ENCODE measurements around the gene RPP30. TPM values are rescaled to one million over a fixed set of nuclear protein-coding genes. Genes with fewer than 3 reads are reported as not detected.

The RPP30 gene
- total and polyA plus RNA-seq, 2 experiments from 2014 or later, result 89.7 to 142 TPM

DNA sequence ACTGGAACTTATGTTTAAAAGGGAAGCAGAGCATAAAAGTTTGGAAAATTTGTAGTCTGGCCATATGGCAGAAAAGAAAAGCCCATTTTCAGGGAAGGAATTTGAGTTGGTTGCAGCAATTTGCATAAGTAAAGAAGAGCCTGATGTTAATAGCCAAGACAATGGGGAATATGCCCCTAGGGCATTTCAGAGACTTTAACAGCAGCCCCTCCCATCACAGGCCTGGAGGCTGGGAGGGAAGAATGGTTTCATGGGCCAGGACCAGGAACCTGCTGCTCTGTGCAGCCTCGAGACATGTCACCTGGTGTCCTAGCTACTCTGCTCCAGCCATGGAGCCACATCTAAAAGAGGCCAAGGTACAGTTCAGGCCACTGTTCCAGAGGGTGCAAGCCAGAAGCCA, 49.3 kb upstream of the RPP30 start (continued):
- TF ChIP-seq, protein P1, sequence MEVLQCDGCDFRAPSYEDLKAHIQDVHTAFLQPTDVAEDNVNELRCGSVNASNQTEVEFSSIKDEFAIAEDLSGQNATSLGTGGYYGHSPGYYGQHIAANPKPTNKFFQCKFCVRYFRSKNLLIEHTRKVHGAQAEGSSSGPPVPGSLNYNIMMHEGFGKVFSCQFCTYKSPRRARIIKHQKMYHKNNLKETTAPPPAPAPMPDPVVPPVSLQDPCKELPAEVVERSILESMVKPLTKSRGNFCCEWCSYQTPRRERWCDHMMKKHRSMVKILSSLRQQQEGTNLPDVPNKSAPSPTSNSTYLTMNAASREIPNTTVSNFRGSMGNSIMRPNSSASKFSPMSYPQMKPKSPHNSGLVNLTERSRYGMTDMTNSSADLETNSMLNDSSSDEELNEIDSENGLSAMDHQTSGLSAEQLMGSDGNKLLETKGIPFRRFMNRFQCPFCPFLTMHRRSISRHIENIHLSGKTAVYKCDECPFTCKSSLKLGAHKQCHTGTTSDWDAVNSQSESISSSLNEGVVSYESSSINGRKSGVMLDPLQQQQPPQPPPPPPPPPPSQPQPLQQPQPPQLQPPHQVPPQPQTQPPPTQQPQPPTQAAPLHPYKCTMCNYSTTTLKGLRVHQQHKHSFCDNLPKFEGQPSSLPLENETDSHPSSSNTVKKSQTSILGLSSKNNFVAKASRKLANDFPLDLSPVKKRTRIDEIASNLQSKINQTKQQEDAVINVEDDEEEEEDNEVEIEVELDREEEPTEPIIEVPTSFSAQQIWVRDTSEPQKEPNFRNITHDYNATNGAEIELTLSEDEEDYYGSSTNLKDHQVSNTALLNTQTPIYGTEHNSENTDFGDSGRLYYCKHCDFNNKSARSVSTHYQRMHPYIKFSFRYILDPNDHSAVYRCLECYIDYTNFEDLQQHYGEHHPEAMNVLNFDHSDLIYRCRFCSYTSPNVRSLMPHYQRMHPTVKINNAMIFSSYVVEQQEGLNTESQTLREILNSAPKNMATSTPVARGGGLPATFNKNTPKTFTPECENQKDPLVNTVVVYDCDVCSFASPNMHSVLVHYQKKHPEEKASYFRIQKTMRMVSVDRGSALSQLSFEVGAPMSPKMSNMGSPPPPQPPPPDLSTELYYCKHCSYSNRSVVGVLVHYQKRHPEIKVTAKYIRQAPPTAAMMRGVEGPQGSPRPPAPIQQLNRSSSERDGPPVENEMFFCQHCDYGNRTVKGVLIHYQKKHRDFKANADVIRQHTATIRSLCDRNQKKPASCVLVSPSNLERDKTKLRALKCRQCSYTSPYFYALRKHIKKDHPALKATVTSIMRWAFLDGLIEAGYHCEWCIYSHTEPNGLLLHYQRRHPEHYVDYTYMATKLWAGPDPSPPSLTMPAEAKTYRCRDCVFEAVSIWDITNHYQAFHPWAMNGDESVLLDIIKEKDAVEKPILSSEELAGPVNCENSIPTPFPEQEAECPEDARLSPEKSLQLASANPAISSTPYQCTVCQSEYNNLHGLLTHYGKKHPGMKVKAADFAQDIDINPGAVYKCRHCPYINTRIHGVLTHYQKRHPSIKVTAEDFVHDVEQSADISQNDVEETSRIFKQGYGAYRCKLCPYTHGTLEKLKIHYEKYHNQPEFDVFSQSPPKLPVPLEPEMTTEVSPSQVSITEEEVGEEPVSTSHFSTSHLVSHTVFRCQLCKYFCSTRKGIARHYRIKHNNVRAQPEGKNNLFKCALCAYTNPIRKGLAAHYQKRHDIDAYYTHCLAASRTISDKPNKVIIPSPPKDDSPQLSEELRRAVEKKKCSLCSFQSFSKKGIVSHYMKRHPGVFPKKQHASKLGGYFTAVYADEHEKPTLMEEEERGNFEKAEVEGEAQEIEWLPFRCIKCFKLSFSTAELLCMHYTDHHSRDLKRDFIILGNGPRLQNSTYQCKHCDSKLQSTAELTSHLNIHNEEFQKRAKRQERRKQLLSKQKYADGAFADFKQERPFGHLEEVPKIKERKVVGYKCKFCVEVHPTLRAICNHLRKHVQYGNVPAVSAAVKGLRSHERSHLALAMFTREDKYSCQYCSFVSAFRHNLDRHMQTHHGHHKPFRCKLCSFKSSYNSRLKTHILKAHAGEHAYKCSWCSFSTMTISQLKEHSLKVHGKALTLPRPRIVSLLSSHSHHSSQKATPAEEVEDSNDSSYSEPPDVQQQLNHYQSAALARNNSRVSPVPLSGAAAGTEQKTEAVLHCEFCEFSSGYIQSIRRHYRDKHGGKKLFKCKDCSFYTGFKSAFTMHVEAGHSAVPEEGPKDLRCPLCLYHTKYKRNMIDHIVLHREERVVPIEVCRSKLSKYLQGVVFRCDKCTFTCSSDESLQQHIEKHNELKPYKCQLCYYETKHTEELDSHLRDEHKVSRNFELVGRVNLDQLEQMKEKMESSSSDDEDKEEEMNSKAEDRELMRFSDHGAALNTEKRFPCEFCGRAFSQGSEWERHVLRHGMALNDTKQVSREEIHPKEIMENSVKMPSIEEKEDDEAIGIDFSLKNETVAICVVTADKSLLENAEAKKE (CRISPR knock-in tag; IDR thresholded peaks at IDR 0.05), result no peak
- TF ChIP-seq, protein P2, sequence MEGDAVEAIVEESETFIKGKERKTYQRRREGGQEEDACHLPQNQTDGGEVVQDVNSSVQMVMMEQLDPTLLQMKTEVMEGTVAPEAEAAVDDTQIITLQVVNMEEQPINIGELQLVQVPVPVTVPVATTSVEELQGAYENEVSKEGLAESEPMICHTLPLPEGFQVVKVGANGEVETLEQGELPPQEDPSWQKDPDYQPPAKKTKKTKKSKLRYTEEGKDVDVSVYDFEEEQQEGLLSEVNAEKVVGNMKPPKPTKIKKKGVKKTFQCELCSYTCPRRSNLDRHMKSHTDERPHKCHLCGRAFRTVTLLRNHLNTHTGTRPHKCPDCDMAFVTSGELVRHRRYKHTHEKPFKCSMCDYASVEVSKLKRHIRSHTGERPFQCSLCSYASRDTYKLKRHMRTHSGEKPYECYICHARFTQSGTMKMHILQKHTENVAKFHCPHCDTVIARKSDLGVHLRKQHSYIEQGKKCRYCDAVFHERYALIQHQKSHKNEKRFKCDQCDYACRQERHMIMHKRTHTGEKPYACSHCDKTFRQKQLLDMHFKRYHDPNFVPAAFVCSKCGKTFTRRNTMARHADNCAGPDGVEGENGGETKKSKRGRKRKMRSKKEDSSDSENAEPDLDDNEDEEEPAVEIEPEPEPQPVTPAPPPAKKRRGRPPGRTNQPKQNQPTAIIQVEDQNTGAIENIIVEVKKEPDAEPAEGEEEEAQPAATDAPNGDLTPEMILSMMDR (conservative IDR thresholded peaks at IDR 0.05; ENCODE audit: low read depth in 2 of 2), result no peak
- TF ChIP-seq ZNF114 (CRISPR knock-in tag; IDR thresholded peaks at IDR 0.05), result no peak
- TF ChIP-seq EZH2 (IDR thresholded peaks at IDR 0.05; ENCODE audit: low read depth, unreplicated experiment), result no peak

DNA sequence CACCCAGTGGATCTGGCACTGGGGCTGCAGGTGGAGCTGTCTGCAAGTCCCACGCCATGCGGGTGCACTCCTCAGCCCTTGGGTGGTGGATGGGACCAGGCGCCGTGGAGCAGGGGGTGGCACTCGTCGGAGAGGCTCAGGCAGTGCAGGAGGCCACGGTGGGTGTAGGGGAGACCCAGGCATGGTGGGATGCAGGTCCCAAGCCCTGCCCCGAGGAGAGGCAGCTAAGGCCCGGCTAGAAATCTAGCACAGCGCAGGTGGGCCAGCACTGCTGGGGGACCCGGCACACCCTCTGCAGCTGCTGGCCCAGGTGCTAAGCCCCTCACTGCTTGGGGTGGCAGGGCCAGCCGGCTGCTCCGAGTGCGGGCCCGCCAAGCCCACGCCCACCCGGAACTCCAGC, 39.7 kb upstream of the RPP30 start:
- Histone ChIP-seq H3K27ac (ENCODE audit: low read depth) (no peak overlapping the region), H3F3A (replicated peaks; ENCODE audit: low read depth) (no peaks in the 10 kb centered on the region), H3K4me2 (no peak overlapping the region), H3K9me2 (ENCODE audit: insufficient read depth) (peaks cover 2% of the 10 kb centered on the region; the same call in 1 of the 2 replicates), H3K4me3 (no peak overlapping the region), H3K4me1 (ENCODE audit: insufficient read depth) (no peaks in the 10 kb centered on the region), H2AFZ (no peak overlapping the region), H4K20me1 (replicated peaks; ENCODE audit: insufficient read depth) (no peaks in the 10 kb centered on the region; the same call in 1 of the 2 replicates), H3K36me3 (ENCODE audit: insufficient read depth) (no peaks in the 10 kb centered on the region; the same call in 1 of the 2 replicates), H3K27me3 (ENCODE audit: insufficient read depth) (no peaks in the 10 kb centered on the region), H3K79me2 (replicated peaks; ENCODE audit: insufficient read depth) (peaks cover 94% of the 10 kb centered on the region)
- TF ChIP-seq EZH2phosphoT487 (IDR thresholded peaks at IDR 0.05; ENCODE audit: unreplicated experiment), result no peak
- no peak for TF ChIP-seq CREB1 (CRISPR knock-in tag; IDR thresholded peaks at IDR 0.05; ENCODE audit: low read depth)
- TF ChIP-seq, protein P3, sequence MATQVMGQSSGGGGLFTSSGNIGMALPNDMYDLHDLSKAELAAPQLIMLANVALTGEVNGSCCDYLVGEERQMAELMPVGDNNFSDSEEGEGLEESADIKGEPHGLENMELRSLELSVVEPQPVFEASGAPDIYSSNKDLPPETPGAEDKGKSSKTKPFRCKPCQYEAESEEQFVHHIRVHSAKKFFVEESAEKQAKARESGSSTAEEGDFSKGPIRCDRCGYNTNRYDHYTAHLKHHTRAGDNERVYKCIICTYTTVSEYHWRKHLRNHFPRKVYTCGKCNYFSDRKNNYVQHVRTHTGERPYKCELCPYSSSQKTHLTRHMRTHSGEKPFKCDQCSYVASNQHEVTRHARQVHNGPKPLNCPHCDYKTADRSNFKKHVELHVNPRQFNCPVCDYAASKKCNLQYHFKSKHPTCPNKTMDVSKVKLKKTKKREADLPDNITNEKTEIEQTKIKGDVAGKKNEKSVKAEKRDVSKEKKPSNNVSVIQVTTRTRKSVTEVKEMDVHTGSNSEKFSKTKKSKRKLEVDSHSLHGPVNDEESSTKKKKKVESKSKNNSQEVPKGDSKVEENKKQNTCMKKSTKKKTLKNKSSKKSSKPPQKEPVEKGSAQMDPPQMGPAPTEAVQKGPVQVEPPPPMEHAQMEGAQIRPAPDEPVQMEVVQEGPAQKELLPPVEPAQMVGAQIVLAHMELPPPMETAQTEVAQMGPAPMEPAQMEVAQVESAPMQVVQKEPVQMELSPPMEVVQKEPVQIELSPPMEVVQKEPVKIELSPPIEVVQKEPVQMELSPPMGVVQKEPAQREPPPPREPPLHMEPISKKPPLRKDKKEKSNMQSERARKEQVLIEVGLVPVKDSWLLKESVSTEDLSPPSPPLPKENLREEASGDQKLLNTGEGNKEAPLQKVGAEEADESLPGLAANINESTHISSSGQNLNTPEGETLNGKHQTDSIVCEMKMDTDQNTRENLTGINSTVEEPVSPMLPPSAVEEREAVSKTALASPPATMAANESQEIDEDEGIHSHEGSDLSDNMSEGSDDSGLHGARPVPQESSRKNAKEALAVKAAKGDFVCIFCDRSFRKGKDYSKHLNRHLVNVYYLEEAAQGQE (IDR thresholded peaks at IDR 0.05; ENCODE audit: unreplicated experiment), result no peak
- TF ChIP-seq, protein P2 (conservative IDR thresholded peaks at IDR 0.05; ENCODE audit: low read depth in 2 of 2), result no peak
- TF ChIP-seq NANOG (IDR thresholded peaks at IDR 0.05; ENCODE audit: borderline replicate concordance), result no peak
- TF ChIP-seq EZH2 (IDR thresholded peaks at IDR 0.05; ENCODE audit: low read depth, unreplicated experiment), result no peak
- TF ChIP-seq JUNB (IDR thresholded peaks at IDR 0.05; ENCODE audit: unreplicated experiment), result no peak
- no peak for TF ChIP-seq STAT1 (IDR thresholded peaks at IDR 0.05; ENCODE audit: unreplicated experiment)
- Mint-ChIP-seq H3K4me3 (no peak overlapping the region), H3K27ac (no peak overlapping the region), H3K36me3 (ENCODE audit: low read depth) (peaks cover 48% of the 10 kb centered on the region), H3K9me3 (peaks cover 19% of the 10 kb centered on the region), H3K27me3 (ENCODE audit: insufficient read depth, low read depth, poor library complexity) (no peaks in the 10 kb centered on the region), H3K4me1 (no peaks in the 10 kb centered on the region)
- no peak for DNase-seq (ENCODE audit: low spot score)
- ATAC-seq, result no peak

Measured in GM23338 (cell line).